Measurements from ENCODE around the gene PITPNC1.

Gene PITPNC1

DNA sequence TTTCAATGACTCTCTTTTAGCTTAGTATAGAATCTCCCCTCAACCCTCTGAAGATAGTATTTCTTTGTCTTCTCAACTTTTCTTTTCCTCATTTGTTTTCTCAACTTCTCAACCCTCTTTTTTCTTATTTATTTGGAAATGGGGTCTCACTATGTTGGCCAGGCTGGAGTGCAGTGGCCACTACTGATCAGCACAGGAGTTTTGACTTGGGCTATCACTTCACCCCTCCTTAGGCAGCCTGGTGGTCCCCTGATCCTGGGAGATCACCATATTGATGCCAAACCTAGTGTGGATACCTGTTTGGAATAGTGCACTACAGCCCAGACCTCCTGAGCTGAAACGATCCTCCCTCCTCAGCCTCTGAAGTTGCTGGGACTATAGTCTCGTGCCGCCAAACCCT, 79.8 kb downstream of the PITPNC1 start:
- TF ChIP-seq, protein P1, sequence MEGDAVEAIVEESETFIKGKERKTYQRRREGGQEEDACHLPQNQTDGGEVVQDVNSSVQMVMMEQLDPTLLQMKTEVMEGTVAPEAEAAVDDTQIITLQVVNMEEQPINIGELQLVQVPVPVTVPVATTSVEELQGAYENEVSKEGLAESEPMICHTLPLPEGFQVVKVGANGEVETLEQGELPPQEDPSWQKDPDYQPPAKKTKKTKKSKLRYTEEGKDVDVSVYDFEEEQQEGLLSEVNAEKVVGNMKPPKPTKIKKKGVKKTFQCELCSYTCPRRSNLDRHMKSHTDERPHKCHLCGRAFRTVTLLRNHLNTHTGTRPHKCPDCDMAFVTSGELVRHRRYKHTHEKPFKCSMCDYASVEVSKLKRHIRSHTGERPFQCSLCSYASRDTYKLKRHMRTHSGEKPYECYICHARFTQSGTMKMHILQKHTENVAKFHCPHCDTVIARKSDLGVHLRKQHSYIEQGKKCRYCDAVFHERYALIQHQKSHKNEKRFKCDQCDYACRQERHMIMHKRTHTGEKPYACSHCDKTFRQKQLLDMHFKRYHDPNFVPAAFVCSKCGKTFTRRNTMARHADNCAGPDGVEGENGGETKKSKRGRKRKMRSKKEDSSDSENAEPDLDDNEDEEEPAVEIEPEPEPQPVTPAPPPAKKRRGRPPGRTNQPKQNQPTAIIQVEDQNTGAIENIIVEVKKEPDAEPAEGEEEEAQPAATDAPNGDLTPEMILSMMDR (IDR thresholded peaks at IDR 0.05; ENCODE audit: borderline replicate concordance, control extremely low read depth, extremely low read depth, insufficient read depth, missing control alignments): no peak
- no peak for DNase-seq (ENCODE audit: low spot score)
- in situ Hi-C loops (cut with MboI; ENCODE audit: low sequenced_read_pairs, unreplicated experiment): no loop called here

DNA sequence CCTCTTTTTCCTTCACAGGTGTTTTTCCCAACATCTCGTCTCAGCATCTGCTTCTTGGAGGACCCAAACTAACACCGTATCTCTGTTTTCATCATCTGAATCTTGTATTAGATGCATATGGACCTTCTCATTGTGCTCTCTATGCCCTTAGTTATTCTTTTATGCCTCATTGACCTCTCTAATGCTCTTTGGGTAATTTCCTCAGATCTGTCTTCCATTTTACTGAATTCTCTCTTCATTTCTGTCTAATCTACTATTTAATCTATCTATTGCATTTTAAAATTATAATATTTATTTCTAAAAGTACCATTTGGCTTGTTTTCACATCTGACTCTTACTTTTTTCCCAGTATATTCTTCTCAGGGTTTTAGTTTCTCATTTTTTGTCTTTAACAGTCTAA, 81.1 kb downstream of the PITPNC1 start:
- in situ Hi-C loops (cut with MboI; ENCODE audit: low sequenced_read_pairs, unreplicated experiment): no loop called here
- no peak for DNase-seq (ENCODE audit: low spot score)
- TF ChIP-seq, protein P1 (IDR thresholded peaks at IDR 0.05; ENCODE audit: borderline replicate concordance, control extremely low read depth, extremely low read depth, insufficient read depth, missing control alignments): no peak

DNA sequence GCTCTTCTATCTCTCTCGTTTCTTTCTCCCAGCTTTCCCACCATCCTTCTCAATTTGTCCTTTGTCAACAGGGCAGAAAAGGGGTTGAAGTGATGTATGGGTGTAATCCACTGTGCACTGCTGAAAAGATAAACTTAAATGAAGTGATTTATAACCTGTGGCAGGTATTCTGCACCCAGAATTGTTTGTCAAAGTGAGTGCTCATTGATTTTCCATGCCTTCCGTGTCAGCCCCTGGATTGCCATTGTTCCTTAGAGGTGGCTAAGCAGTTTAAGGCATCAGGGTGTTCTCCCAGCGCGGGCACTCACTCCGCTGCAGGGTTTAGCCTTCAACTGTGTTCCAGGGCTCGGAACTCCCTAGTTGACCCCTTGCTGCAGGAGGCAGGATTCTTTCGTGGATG, 82.9 kb downstream of the PITPNC1 start:
- in situ Hi-C loops (cut with MboI; ENCODE audit: low sequenced_read_pairs, unreplicated experiment): no loop called here
- DNase-seq (ENCODE audit: low spot score): no peak
- TF ChIP-seq, protein P1 (IDR thresholded peaks at IDR 0.05; ENCODE audit: borderline replicate concordance, control extremely low read depth, extremely low read depth, insufficient read depth, missing control alignments): no peak

DNA sequence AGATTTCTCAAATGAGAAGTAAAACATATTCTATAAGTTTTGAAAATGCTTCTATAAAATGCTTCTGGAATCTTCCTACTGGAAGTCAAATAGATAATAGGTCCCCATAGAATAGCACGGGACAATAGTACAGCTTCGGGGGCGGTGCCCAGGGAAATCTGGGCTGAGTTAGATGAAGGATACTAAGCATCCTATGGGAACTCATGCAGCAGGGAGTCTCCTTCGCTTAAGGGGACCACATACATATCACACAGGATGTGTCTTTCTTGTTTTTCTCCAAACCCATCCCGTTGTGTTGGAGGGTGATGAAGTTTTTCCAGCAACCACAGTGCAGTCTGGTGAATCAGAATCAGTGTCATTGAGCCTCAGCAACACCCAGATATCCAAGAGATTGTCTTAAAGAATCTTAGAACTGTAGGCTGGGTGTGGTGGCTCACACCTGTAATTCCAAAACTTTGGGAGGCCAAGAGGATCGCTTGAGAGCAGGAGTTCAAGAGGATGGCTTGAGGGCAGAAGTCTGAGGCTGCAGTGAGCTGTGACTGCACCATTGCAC, 84.2 kb downstream of the PITPNC1 start:
- DNase-seq (ENCODE audit: low spot score): no peak
- in situ Hi-C loops (cut with MboI; ENCODE audit: low sequenced_read_pairs, unreplicated experiment): no loop called here

DNA sequence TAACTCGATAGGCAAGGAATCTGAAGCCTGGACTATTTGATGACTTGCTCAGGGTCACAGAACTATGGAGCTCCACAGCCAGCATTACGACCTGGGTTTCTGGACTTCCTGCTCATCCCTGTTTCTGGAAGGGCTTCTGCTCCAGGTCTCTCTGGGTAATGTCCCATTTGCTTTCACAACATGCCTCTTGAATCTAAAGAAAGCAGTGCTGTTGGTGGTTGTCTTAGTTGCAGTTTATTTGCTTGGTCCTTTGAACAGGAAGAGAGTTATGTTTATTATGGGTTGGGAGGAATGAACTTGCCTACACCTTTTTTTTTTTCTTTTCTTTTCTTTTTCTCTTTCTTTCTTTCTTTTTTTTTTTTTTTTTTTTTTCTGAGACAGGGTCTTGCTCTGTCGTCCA, 84.8 kb downstream of the PITPNC1 start:
- in situ Hi-C loops (cut with MboI; ENCODE audit: low sequenced_read_pairs, unreplicated experiment): no loop called here
- TF ChIP-seq, protein P1 (IDR thresholded peaks at IDR 0.05; ENCODE audit: borderline replicate concordance, control extremely low read depth, extremely low read depth, insufficient read depth, missing control alignments): no peak
- no peak for DNase-seq (ENCODE audit: low spot score)

More for the DNA sequence above, 84.2 kb downstream of the PITPNC1 start:
- TF ChIP-seq, protein P1 (IDR thresholded peaks at IDR 0.05; ENCODE audit: borderline replicate concordance, control extremely low read depth, extremely low read depth, insufficient read depth, missing control alignments): no peak

DNA sequence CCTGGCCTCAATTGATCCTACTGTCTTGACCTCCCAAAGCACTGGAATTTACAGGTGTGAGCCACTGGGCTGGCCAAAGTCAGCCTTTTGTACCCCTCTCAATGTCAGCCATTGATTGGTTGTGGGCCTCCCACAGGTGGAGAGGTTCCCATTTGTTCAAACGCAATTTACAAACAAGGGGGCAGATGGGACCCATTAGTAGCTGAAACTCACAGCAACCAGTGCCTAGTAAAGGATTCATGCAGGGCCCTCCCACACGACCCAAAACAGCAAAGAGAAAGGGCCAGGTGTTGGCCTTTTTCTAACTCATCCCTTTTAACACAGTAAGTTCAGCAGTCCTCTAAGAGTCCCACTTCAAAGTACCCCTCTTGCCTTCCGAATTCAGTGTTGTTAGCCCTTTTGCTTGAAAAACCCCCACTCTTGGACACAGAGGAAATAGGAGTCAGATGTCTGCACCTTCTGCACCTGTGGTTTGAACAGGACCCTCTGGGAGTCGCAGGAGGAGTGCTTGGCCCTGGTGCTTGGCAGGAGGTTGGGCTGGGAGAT, 89.2 kb downstream of the PITPNC1 start:
- in situ Hi-C loops (cut with MboI; ENCODE audit: low sequenced_read_pairs, unreplicated experiment): loop anchor here (5.0 kb wide), 1 partner anchor 79 kb away; no protein-coding TSS in a partner anchor
- DNase-seq (ENCODE audit: low spot score): no peak

More for the DNA sequence above, 89.2 kb downstream of the PITPNC1 start:
- TF ChIP-seq, protein P1 (IDR thresholded peaks at IDR 0.05; ENCODE audit: borderline replicate concordance, control extremely low read depth, extremely low read depth, insufficient read depth, missing control alignments): no peak
